Loucy (cell line): Measurements from ENCODE around the gene XPO4.

Source experiments
- H2AFZ ChIP-seq: fragments of 200-600 bp; sonication (generic); 2 replicates; pipeline ENCODE4 v1.6.0; 2016; ENCODE audit warnings: antibody characterized with exemption, mild to moderate bottlenecking, low read length, moderate library complexity
- H3F3A ChIP-seq: fragments of 200-600 bp; 2 replicates; pipeline ENCODE4 v1.6.0; 2016; ENCODE audit warnings: antibody characterized with exemption, low read depth, mild to moderate bottlenecking
- H3K27me3 ChIP-seq: fragments of 200-600 bp; sonication (generic); 2 replicates; pipeline ENCODE4 v1.6.1; 2014; ENCODE audit warnings: low read length, mild to moderate bottlenecking; ENCODE audit not compliant: insufficient read depth, poor library complexity, severe bottlenecking
- H3K36me3 ChIP-seq: fragments of 200-600 bp; sonication (generic); 2 replicates; pipeline ENCODE4 v1.6.1; 2016; ENCODE audit warnings: low read length; ENCODE audit not compliant: insufficient read depth
- H3K4me1 ChIP-seq: fragments of 200-600 bp; sonication (generic); 2 replicates; pipeline ENCODE4 v1.5.1; 2014; ENCODE audit warnings: low read length, mild to moderate bottlenecking; ENCODE audit not compliant: insufficient read depth, poor library complexity, severe bottlenecking
- H3K4me2 ChIP-seq: fragments of 200-600 bp; sonication (generic); 2 replicates; pipeline ENCODE4 v1.6.0; 2014; ENCODE audit warnings: antibody characterized with exemption, low read length, low read depth, mild to moderate bottlenecking; ENCODE audit not compliant: poor library complexity, severe bottlenecking
- H3K4me3 ChIP-seq: fragments of 200-600 bp; sonication (generic); 2 replicates; pipeline ENCODE4 v1.5.1; 2014; ENCODE audit warnings: low read length, mild to moderate bottlenecking, mixed read lengths; ENCODE audit not compliant: poor library complexity, severe bottlenecking
- H3K79me2 ChIP-seq: fragments of 200-600 bp; sonication (generic); 2 replicates; pipeline ENCODE4 v1.6.1; 2014; ENCODE audit warnings: low read length; ENCODE audit not compliant: insufficient read depth
- H3K9ac ChIP-seq: fragments of 200-600 bp; sonication (generic); 2 replicates; pipeline ENCODE4 v1.6.0; 2014; ENCODE audit warnings: mild to moderate bottlenecking, low read depth, low read length, moderate library complexity; ENCODE audit not compliant: poor library complexity, severe bottlenecking
- H3K9me2 ChIP-seq: fragments of 200-600 bp; sonication (generic); replicated peaks from 2 replicates; pipeline ENCODE4 v1.6.1; 2016; ENCODE audit warnings: low read depth, low read length, mixed read lengths
- H3K9me3 ChIP-seq: fragments of 200-600 bp; sonication (generic); 2 replicates; pipeline ENCODE4 v1.6.1; 2014; ENCODE audit warnings: mild to moderate bottlenecking, antibody characterized with exemption, low read length, low read depth; ENCODE audit not compliant: insufficient read depth
- H4K20me1 ChIP-seq: fragments of 200-600 bp; sonication (generic); 2 replicates; pipeline ENCODE4 v1.6.0; 2014; ENCODE audit warnings: antibody characterized with exemption, low read length, mild to moderate bottlenecking; ENCODE audit not compliant: insufficient read depth, poor library complexity, severe bottlenecking
- EZH2phosphoT487 ChIP-seq: fragments of 200-600 bp; IDR thresholded peaks from 2 replicates; pipeline ENCODE4 v1.6.1; 2018; ENCODE audit warnings: antibody characterized with exemption, mild to moderate bottlenecking, moderate library complexity, borderline replicate concordance
- TF ChIP-seq, protein P1 (sequence below): fragments of 200-600 bp; sonication (generic); conservative IDR thresholded peaks from 2 replicates; pipeline ENCODE4 v1.5.1; 2014; ENCODE audit warnings: mild to moderate bottlenecking, antibody characterized with exemption, low read length

XPO4 gene

DNA sequence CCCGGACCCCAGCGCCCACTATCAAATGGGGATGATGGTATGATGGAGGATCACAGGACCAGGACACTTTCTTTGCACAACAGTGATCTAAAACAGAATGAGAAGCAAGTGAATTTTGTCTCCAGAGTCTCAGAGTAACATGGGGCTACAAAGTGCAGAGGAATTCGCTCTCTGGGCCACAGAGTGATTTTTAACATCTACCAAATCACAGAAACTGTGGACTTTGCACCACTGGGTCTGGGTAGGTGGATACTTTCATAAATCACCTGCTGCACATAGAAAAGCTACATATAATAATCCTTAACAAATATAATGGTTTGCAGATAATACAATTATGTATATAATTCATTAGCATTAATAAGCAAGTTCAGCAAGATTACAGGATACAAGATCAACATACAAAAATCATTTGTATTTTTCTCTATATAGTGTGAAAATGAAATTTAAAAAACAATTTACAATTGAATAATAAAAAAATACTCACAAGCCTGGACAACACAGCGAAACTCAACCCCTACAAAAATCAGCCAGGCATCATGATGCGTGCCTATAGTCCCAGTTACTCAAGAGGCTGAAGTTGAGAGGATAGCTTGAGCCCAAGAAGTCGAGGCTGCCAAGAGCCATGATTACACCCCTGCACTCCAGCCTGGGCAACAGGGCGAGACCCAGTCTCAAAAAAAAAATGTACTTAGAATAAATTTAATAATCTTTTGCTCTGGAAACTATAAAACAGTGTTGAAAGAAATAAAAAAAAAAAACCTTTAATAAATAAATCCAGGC is 68.5 kb downstream of the XPO4 start:
- no peaks in the 10 kb centered on the region for H3F3A ChIP-seq
- H3K4me1 ChIP-seq: no peaks in the 10 kb centered on the region
- H3K27me3 ChIP-seq: no peaks in the 10 kb centered on the region
- peaks cover 44% of the 10 kb centered on the region for H3K36me3 ChIP-seq
- H3K4me2 ChIP-seq: no peak overlapping the region
- H3K9ac ChIP-seq: no peak overlapping the region
- peaks cover 4% of the 10 kb centered on the region for H4K20me1 ChIP-seq
- no peak overlapping the region for H3K4me3 ChIP-seq
- TF ChIP-seq, protein P1, sequence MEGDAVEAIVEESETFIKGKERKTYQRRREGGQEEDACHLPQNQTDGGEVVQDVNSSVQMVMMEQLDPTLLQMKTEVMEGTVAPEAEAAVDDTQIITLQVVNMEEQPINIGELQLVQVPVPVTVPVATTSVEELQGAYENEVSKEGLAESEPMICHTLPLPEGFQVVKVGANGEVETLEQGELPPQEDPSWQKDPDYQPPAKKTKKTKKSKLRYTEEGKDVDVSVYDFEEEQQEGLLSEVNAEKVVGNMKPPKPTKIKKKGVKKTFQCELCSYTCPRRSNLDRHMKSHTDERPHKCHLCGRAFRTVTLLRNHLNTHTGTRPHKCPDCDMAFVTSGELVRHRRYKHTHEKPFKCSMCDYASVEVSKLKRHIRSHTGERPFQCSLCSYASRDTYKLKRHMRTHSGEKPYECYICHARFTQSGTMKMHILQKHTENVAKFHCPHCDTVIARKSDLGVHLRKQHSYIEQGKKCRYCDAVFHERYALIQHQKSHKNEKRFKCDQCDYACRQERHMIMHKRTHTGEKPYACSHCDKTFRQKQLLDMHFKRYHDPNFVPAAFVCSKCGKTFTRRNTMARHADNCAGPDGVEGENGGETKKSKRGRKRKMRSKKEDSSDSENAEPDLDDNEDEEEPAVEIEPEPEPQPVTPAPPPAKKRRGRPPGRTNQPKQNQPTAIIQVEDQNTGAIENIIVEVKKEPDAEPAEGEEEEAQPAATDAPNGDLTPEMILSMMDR: no peak
- no peaks in the 10 kb centered on the region for H3K79me2 ChIP-seq
- no peaks in the 10 kb centered on the region for H3K9me2 ChIP-seq
- no peaks in the 10 kb centered on the region for H3K9me3 ChIP-seq
- H2AFZ ChIP-seq: no peak overlapping the region

DNA sequence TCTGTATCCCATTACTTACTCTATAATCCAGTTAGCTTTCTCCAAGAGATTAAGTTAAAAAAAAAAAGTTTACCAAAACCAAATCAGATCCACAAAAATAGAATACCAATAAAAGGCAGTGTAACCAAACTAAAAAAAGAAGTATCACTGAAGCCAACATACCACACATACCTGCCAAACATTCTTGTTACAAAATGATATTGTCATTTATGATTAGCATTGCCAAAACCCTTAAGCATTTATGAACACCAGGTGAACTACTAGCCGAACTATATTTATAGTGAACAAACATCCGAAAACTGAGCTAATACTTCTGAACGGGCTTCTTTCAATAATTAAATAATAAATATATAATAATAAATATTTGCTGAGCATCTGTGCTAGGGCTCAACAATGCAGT is 69.7 kb downstream of the XPO4 start:
- no peak overlapping the region for H3K4me2 ChIP-seq
- H3K79me2 ChIP-seq: no peaks in the 10 kb centered on the region
- no peak overlapping the region for H3K4me3 ChIP-seq
- no peaks in the 10 kb centered on the region for H3K9me3 ChIP-seq
- H2AFZ ChIP-seq: no peak overlapping the region
- no peaks in the 10 kb centered on the region for H3K9me2 ChIP-seq
- TF ChIP-seq, protein P1: no peak
- no peak for TF ChIP-seq EZH2phosphoT487
- H3K27me3 ChIP-seq: no peaks in the 10 kb centered on the region
- no peaks in the 10 kb centered on the region for H3F3A ChIP-seq
- H3K4me1 ChIP-seq: peaks cover 7% of the 10 kb centered on the region
- H4K20me1 ChIP-seq: peaks cover 4% of the 10 kb centered on the region
- no peak overlapping the region for H3K9ac ChIP-seq
- peaks cover 34% of the 10 kb centered on the region for H3K36me3 ChIP-seq

DNA sequence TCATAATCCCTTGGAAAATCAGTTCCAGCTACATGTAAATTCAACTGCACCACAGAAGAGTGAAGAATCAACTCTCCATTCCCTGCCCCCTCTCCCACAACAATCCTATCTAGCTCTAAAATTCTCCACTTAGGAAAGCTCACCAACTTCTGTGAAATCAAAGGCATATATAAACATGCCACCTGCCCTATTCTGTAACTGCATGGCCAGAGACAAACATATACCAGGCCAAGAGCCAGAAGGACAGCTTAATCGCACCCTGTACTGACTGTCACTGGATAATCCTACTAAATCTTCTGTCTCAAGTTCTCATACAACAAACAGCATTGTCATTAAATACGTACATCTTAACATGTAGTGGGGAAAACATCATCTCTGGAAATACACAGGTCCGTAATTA is 70.6 kb downstream of the XPO4 start:
- Histone ChIP-seq H3K27me3 (no peaks in the 10 kb centered on the region), H3K36me3 (peaks cover 28% of the 10 kb centered on the region), H3K79me2 (no peaks in the 10 kb centered on the region), H4K20me1 (peaks cover 4% of the 10 kb centered on the region), H3K4me2 (no peak overlapping the region), H3K9me3 (no peaks in the 10 kb centered on the region), H3K9me2 (no peaks in the 10 kb centered on the region), H2AFZ (no peak overlapping the region), H3K4me3 (no peak overlapping the region), H3K9ac (no peak overlapping the region), H3K4me1 (peaks cover 7% of the 10 kb centered on the region), H3F3A (no peaks in the 10 kb centered on the region)
- TF ChIP-seq EZH2phosphoT487: no peak
- TF ChIP-seq, protein P1: no peak
